ENCODE results near the gene DCLK3.

The DCLK3 gene

DNA sequence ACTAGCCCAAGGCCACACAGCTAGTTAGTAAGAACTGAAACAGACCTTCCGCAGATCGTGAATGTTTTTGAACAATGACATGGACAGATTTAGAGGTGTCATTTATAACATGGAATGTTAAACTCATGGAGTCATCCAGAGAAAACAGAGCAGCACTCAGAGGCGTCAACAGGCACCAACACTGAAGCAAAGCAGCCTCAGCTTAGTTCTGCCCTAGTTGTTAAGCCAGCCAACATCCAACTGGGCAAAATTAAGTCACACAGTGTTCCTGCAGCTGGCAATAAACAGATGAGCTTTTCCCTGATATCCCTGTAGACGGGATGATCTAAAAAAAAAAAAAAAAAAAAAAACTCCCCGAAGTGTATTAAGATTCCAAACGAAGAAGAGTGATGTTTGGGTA is 13.6 kb downstream of the DCLK3 start:
- DNase-seq (ENCODE audit: low spot score), result no peak
- Histone ChIP-seq H3K4me3 (no peak overlapping the region), H3K27ac (no peak overlapping the region)
- TF ChIP-seq, protein P1, sequence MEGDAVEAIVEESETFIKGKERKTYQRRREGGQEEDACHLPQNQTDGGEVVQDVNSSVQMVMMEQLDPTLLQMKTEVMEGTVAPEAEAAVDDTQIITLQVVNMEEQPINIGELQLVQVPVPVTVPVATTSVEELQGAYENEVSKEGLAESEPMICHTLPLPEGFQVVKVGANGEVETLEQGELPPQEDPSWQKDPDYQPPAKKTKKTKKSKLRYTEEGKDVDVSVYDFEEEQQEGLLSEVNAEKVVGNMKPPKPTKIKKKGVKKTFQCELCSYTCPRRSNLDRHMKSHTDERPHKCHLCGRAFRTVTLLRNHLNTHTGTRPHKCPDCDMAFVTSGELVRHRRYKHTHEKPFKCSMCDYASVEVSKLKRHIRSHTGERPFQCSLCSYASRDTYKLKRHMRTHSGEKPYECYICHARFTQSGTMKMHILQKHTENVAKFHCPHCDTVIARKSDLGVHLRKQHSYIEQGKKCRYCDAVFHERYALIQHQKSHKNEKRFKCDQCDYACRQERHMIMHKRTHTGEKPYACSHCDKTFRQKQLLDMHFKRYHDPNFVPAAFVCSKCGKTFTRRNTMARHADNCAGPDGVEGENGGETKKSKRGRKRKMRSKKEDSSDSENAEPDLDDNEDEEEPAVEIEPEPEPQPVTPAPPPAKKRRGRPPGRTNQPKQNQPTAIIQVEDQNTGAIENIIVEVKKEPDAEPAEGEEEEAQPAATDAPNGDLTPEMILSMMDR (IDR thresholded peaks at IDR 0.05), result no peak

DNA sequence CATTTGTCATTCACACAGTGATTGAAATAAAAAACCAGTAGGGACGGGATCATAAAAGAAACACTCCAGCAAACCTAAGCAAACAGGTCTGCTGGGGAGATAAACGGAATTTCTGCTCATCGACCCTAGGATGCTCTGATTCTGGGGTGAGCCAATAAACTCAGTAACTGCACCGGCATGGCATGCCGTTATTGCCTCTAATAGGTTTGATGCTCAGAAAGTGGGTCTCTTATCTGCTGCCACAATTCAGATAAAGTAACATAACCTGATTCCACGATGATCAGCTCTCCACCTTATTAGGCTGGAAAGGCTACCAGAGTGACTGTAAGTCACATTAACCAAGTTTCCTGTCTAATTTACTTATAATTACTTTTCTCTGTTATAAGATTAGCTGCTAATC is 19.6 kb downstream of the DCLK3 start:
- TF ChIP-seq, protein P1 (IDR thresholded peaks at IDR 0.05), result no peak
- DNase-seq (ENCODE audit: low spot score), result no peak
- no peak overlapping the region for H3K4me3 ChIP-seq
- H3K27ac ChIP-seq, result no peak overlapping the region

DNA sequence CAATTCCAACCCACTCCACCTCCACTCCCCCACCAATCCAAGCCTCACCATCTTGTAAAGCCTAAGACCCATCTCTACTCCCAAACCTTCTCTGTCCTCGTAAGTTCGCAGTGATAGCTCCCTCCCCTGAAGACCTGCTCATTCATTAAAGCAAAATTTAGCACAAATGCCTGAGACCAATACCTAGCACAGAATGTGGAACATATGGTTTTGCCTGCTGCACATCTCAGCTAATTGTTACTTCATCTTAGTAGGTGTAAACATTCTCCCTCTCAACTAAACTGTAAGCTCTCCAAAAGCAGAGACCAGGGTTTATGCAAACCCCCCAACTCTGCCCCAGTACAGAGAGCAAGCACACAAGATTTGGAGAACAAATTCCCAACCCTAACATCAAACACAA is 20.5 kb downstream of the DCLK3 start:
- Histone ChIP-seq H3K27ac (no peak overlapping the region), H3K4me3 (no peak overlapping the region)
- TF ChIP-seq, protein P1 (IDR thresholded peaks at IDR 0.05), result no peak
- no peak for DNase-seq (ENCODE audit: low spot score)

DNA sequence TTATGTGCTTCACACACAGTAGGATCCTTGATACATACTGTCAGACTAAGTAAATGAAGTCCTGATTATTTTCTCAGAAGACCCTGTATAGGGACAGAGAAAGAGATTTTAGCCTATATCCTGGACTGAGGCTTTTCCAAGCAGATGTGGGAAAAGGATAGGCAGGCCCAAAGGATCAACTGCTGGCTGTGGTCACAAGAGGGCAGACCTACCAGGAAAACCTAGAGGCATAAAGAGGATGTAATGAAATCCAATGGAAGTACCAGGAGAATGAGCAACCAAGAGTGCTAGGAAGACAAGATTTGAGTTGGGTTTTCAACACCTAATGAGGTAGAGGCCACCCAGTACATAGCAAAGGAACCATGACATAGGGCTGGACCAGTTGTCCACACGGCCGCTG is 23.1 kb downstream of the DCLK3 start:
- no peak overlapping the region for H3K4me3 ChIP-seq
- no peak overlapping the region for H3K27ac ChIP-seq
- DNase-seq (ENCODE audit: low spot score), result no peak
- TF ChIP-seq, protein P1 (IDR thresholded peaks at IDR 0.05), result no peak

DNA sequence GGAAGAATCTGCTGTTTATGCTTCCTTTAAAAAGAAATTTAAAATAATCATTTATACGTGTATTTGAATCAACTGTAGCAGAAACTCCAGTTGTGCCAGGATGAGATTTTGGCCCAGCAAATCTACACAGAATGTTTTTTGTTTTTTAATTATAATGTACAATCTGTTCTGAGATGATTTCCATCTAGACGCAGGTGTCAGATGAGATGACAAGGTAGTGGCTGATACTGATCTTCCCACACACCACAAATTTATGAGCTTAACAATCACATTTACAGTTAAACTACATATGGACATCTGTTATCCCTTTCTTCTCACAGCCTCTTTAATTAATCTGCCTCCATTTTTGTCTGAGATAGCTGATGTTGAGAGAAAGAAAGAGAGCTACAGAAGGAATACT is 23.6 kb downstream of the DCLK3 start:
- TF ChIP-seq, protein P1 (IDR thresholded peaks at IDR 0.05), result no peak
- no peak for DNase-seq (ENCODE audit: low spot score)
- Histone ChIP-seq H3K4me3 (no peak overlapping the region), H3K27ac (no peak overlapping the region)

DNA sequence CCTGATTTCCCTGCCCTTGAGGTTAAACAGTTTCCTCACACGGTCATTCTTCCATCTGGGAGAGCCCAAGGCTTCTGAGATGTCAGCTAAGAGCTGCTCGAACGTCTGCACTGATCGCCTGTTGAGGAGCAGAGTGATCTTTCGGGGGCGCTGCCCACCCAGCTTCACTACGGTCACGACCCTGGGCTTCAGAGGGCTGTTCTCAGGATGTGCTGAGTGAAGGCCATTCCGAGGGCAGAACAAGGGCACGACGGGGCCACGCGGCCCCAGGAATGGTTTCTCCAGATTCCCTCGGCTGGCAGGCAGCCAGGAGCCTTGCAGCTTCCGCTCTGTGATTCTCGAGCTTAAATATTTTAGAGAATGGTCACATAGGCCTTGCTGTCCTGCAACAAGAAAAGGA is 25.7 kb downstream of the DCLK3 start:
- H3K4me3 ChIP-seq, result no peak overlapping the region
- H3K27ac ChIP-seq, result no peak overlapping the region
- DNase-seq (ENCODE audit: low spot score), result no peak
- TF ChIP-seq, protein P1 (IDR thresholded peaks at IDR 0.05), result no peak

DNA sequence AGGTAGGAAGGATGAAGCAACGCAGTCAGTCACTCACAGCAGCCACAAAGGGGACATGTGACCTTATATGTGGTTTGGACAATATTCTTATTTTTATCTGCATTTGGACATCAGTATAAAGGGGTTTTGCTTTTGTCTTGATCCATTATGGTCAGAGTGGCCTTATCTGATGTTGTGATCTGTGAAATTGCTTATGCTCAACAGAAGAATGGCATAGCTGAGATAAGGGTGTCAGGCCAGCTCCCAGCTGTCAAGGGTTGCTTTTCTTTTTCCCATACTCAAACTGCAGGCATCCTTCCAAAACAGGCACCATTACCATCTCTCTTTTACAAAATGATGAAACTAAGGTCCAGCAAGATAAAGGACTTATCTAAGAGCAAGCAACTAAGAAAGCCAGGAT is 28.1 kb downstream of the DCLK3 start:
- no peak for DNase-seq (ENCODE audit: low spot score)
- no peak overlapping the region for H3K4me3 ChIP-seq
- H3K27ac ChIP-seq, result no peak overlapping the region
- TF ChIP-seq, protein P1 (IDR thresholded peaks at IDR 0.05), result no peak

Data from coronary artery (tissue), 2 donors.